ENCODE data around the gene GATAD2B.

DNA sequence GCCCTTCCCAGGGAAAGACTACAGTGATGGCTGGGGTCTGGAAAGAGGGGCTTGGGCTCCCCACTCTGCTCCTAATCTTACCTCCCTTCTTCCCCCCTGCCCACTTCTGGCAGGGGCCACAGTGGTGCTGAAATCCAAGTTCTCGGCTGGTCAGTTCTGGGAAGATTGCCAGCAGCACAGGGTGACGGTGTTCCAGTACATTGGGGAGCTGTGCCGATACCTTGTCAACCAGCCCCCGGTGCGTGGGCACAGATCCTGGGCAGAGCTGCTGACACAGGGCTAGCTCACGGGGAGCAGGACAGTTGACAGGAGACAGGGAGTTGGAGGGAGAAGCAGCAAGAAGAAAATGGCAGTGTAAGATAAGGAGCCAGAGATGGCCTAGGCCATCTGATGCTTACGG lies 145.1 kb downstream of the GATAD2B start:
- TF ChIP-seq, protein P1, sequence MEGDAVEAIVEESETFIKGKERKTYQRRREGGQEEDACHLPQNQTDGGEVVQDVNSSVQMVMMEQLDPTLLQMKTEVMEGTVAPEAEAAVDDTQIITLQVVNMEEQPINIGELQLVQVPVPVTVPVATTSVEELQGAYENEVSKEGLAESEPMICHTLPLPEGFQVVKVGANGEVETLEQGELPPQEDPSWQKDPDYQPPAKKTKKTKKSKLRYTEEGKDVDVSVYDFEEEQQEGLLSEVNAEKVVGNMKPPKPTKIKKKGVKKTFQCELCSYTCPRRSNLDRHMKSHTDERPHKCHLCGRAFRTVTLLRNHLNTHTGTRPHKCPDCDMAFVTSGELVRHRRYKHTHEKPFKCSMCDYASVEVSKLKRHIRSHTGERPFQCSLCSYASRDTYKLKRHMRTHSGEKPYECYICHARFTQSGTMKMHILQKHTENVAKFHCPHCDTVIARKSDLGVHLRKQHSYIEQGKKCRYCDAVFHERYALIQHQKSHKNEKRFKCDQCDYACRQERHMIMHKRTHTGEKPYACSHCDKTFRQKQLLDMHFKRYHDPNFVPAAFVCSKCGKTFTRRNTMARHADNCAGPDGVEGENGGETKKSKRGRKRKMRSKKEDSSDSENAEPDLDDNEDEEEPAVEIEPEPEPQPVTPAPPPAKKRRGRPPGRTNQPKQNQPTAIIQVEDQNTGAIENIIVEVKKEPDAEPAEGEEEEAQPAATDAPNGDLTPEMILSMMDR (IDR thresholded peaks at IDR 0.05), result no peak
- no peak for TF ChIP-seq POLR2A (IDR thresholded peaks at IDR 0.05)

All from thyroid gland (tissue), 4 donors.